H1 (cell line): ENCODE measurements around the gene NKTR. TPM values are rescaled to one million over a fixed set of nuclear protein-coding genes. Genes with fewer than 3 reads are reported as not detected.

Experiments used
- CTCF ChIA-PET: fragments of 300-600 bp; sonication (Branson Sonifier 250); formaldehyde crosslinking; loops from one replicate; lab custom pipeline; 2021; ENCODE audit not compliant: partially characterized antibody; lab: Charles Lee
- POLR2A ChIA-PET: fragments of 300-600 bp; sonication (Branson Sonifier 250); formaldehyde crosslinking; loops from one replicate; lab custom pipeline; 2021; ENCODE audit warnings: inconsistent platforms; ENCODE audit not compliant: partially characterized antibody; lab: Charles Lee
- DNase-seq, 2 experiments: peaks; one replicate each; pipeline versions ENCODE4 v3.0.0 to v3.0.0-alpha.2; 2010 to 2022; ENCODE audit warnings: low spot score in 2 of 2, low read depth in 1 of 2, mixed read lengths in 1 of 2
- FAIRE-seq: peaks from 2 replicates; lab custom pipeline; 2011; peaks lifted over from hg19 to GRCh38; lab: Jason Lieb, UNC
- H2AFZ ChIP-seq: 2 replicates; pipeline ENCODE4 v1.8.1; 2012; ENCODE audit warnings: low read length, inconsistent platforms
- H2AK5ac ChIP-seq: 2 replicates; pipeline ENCODE4 v1.6.1; 2013; ENCODE audit warnings: low read depth, low read length
- H2BK120ac ChIP-seq: replicated peaks from 2 replicates; pipeline ENCODE3; 2013; ENCODE audit warnings: low read depth, low read length, inconsistent platforms
- H2BK12ac ChIP-seq: 2 replicates; pipeline ENCODE4 v1.6.1; 2013; ENCODE audit warnings: low read depth, low read length
- H2BK15ac ChIP-seq: 2 replicates; pipeline ENCODE4 v1.6.1; 2013; ENCODE audit warnings: low read length
- H2BK20ac ChIP-seq: 2 replicates; pipeline ENCODE4 v1.6.1; 2013; ENCODE audit warnings: low read length
- H2BK5ac ChIP-seq: 2 replicates; pipeline ENCODE4 v1.6.1; 2013; ENCODE audit warnings: low read depth, low read length
- H3K14ac ChIP-seq: 2 replicates; pipeline ENCODE4 v1.6.1; 2013; ENCODE audit warnings: inconsistent platforms; ENCODE audit not compliant: insufficient read length
- H3K18ac ChIP-seq: 2 replicates; pipeline ENCODE4 v1.6.1; 2013; ENCODE audit warnings: low read length; ENCODE audit errors: extremely low read depth
- H3K23ac ChIP-seq: 2 replicates; pipeline ENCODE4 v1.6.1; 2013; ENCODE audit warnings: inconsistent platforms; ENCODE audit not compliant: insufficient read length
- H3K23me2 ChIP-seq: 2 replicates; pipeline ENCODE4 v1.6.1; 2013; ENCODE audit warnings: low read depth, low read length
- H3K27ac ChIP-seq: 2 replicates; pipeline ENCODE4 v1.6.1; 2011; ENCODE audit warnings: low read depth, low read length, inconsistent platforms
- H3K27me3 ChIP-seq, 4 experiments: replicated peaks in 1 of 4; 1 replicate in 1 of 4; 2 replicates in 3 of 4; pipeline versions ENCODE4 v1.6.1 to v1.8.1; 2011 to 2013; ENCODE audit warnings: low read length in 3 of 4, mild to moderate bottlenecking in 3 of 4, inconsistent platforms in 2 of 4, mixed read lengths in 2 of 4, moderate library complexity in 1 of 4; ENCODE audit not compliant: control insufficient read depth in 3 of 4, insufficient read depth in 3 of 4; ENCODE audit errors: extremely low read depth in 1 of 4
- H3K36me3 ChIP-seq, 4 experiments: 2 replicates each; pipeline versions ENCODE4 v1.6.1 to v1.8.1; 2011 to 2013; ENCODE audit warnings: mild to moderate bottlenecking in 4 of 4, low read length in 3 of 4, moderate library complexity in 2 of 4, control low read depth in 1 of 4, inconsistent platforms in 1 of 4; ENCODE audit not compliant: insufficient read depth in 4 of 4, control insufficient read depth in 2 of 4
- H3K4ac ChIP-seq: replicated peaks from 2 replicates; pipeline ENCODE3; 2013; ENCODE audit warnings: low read length, low read depth, mixed read lengths, inconsistent platforms; ENCODE audit not compliant: insufficient read length
- H3K4me1 ChIP-seq, 4 experiments: replicated peaks in 1 of 4; 1 replicate in 1 of 4; 2 replicates in 3 of 4; pipeline versions ENCODE4 v1.6.1 to v1.8.1; 2011 to 2013; ENCODE audit warnings: low read length in 3 of 4, inconsistent platforms in 2 of 4, mixed read lengths in 1 of 4; ENCODE audit not compliant: insufficient read depth in 4 of 4, control insufficient read depth in 3 of 4
- H3K4me2 ChIP-seq, 2 experiments: 2 replicates each; pipeline versions ENCODE4 v1.6.1 to v1.8.1; 2011 to 2013; ENCODE audit warnings: low read depth in 2 of 2, low read length in 2 of 2, control low read depth in 1 of 2, inconsistent platforms in 1 of 2, mild to moderate bottlenecking in 1 of 2; ENCODE audit not compliant: insufficient read depth in 1 of 2
- H3K4me3 ChIP-seq, 4 experiments: fragments of 200-600, 300-600 bp in 1 of 4; sonication (generic), shearing (Covaris generic), sonication (Bioruptor Twin) in 1 of 4; 2 replicates each; pipeline versions ENCODE4 v1.5.1 to v1.8.1; 2011 to 2016; ENCODE audit warnings: low read length in 4 of 4, low read depth in 3 of 4, control low read depth in 2 of 4, inconsistent platforms in 2 of 4, mild to moderate bottlenecking in 2 of 4, mixed read lengths in 1 of 4, moderate library complexity in 1 of 4; ENCODE audit not compliant: insufficient read depth in 2 of 4; ENCODE audit errors: extremely low read depth in 1 of 4
- H3K56ac ChIP-seq: replicated peaks from 2 replicates; pipeline ENCODE3; 2013; ENCODE audit warnings: low read depth, mild to moderate bottlenecking, mixed read lengths, low read length, inconsistent platforms; ENCODE audit not compliant: insufficient read length
- H3K79me1 ChIP-seq: 2 replicates; pipeline ENCODE4 v1.6.1; 2013; ENCODE audit warnings: low read depth, low read length, control low read depth
- H3K79me2 ChIP-seq, 2 experiments: 2 replicates each; pipeline versions ENCODE4 v1.6.1 to v1.8.1; 2012 to 2013; ENCODE audit warnings: low read length in 2 of 2, mild to moderate bottlenecking in 2 of 2, inconsistent platforms in 1 of 2; ENCODE audit not compliant: insufficient read depth in 2 of 2, control insufficient read depth in 1 of 2
- H3K9ac ChIP-seq, 4 experiments: replicated peaks in 1 of 4; 1 replicate in 1 of 4; 2 replicates in 3 of 4; pipeline versions ENCODE4 v1.6.1 to v1.8.1; 2011 to 2013; ENCODE audit warnings: low read depth in 3 of 4, low read length in 3 of 4, control low read depth in 2 of 4, mild to moderate bottlenecking in 2 of 4, moderate library complexity in 2 of 4, inconsistent platforms in 1 of 4; ENCODE audit errors: extremely low read depth in 1 of 4
- H3K9me3 ChIP-seq, 2 experiments: 2 replicates each; pipeline versions ENCODE4 v1.6.1 to v1.8.1; 2012 to 2013; ENCODE audit warnings: mild to moderate bottlenecking in 2 of 2, moderate library complexity in 2 of 2, control low read depth in 1 of 2, inconsistent platforms in 1 of 2, low read depth in 1 of 2, low read length in 1 of 2, mixed read lengths in 1 of 2; ENCODE audit not compliant: insufficient read depth in 2 of 2
- H4K20me1 ChIP-seq, 2 experiments: replicated peaks in 1 of 2; 2 replicates each; pipeline versions ENCODE3 to v1.8.1; 2011 to 2013; ENCODE audit warnings: inconsistent platforms in 2 of 2, low read length in 2 of 2, mild to moderate bottlenecking in 1 of 2; ENCODE audit not compliant: insufficient read depth in 2 of 2, control insufficient read depth in 1 of 2
- H4K5ac ChIP-seq: 2 replicates; pipeline ENCODE4 v1.6.1; 2013; ENCODE audit warnings: low read length, low read depth, mixed read lengths, inconsistent platforms; ENCODE audit not compliant: insufficient read length
- H4K8ac ChIP-seq: 2 replicates; pipeline ENCODE4 v1.8.0; 2013; ENCODE audit warnings: mild to moderate bottlenecking, moderate library complexity, low read length, inconsistent platforms; ENCODE audit not compliant: insufficient read depth; ENCODE audit errors: extremely low read depth
- H4K91ac ChIP-seq: replicated peaks from 2 replicates; pipeline ENCODE3; 2013; ENCODE audit warnings: low read length, mixed read lengths, inconsistent platforms; ENCODE audit not compliant: insufficient read length
- ASH2L ChIP-seq: fragments of 200-600, 300-600 bp; sonication (generic); IDR thresholded peaks from one replicate; pipeline ENCODE4 v1.7.1; 2017; ENCODE audit warnings: low read length
- GTF2F1 ChIP-seq: IDR thresholded peaks from 2 replicates; pipeline ENCODE4 v1.6.1; 2012; ENCODE audit warnings: low read depth, low read length, improper control_type of control experiment, borderline replicate concordance
- KDM5A ChIP-seq: fragments of 200-600 bp; IDR thresholded peaks from 2 replicates; pipeline ENCODE4 v1.7.1; 2012; ENCODE audit warnings: mild to moderate bottlenecking, low read length, inconsistent platforms, mixed read lengths
- RBBP5 ChIP-seq: IDR thresholded peaks from 2 replicates; pipeline ENCODE4 v1.7.1; 2012; ENCODE audit warnings: low read depth, mild to moderate bottlenecking, inconsistent platforms, low read length, moderate library complexity, borderline replicate concordance
- RNF2 ChIP-seq: fragments of 200-900, 300-1000 bp; sonication (generic); IDR thresholded peaks from 2 replicates; pipeline ENCODE4 v1.7.1; 2016; ENCODE audit warnings: borderline replicate concordance, low read depth, mild to moderate bottlenecking, antibody characterized with exemption, low read length; ENCODE audit not compliant: poor library complexity, severe bottlenecking; ENCODE audit errors: missing control alignments
- SIN3A ChIP-seq, 2 experiments: IDR thresholded peaks in 1 of 2; conservative IDR thresholded peaks in 1 of 2; 2 replicates each; pipeline ENCODE4 v1.6.1; 2011 to 2012; ENCODE audit warnings: low read length in 2 of 2, improper control_type of control experiment in 1 of 2, low read depth in 1 of 2, mild to moderate bottlenecking in 1 of 2
- SIX5 ChIP-seq: IDR thresholded peaks from 2 replicates; pipeline ENCODE4 v1.6.1; 2011; ENCODE audit warnings: mild to moderate bottlenecking, low read depth, low read length
- SP2 ChIP-seq: IDR thresholded peaks from 2 replicates; pipeline ENCODE4 v1.6.1; 2012; ENCODE audit warnings: mild to moderate bottlenecking, low read length, inconsistent platforms
- SP4 ChIP-seq: IDR thresholded peaks from 2 replicates; pipeline ENCODE4 v1.6.1; 2012; ENCODE audit warnings: low read length, inconsistent platforms
- TEAD4 ChIP-seq: IDR thresholded peaks from 2 replicates; pipeline ENCODE4 v1.6.1; 2012; ENCODE audit warnings: low read depth, low read length, inconsistent platforms, mixed read lengths
- WGBS, 2 experiments: shearing (Covaris generic) in 1 of 2; methylation state at CpG; one replicate each; pipeline versions ENCODE4 v1.1.6 to v1.1.7; 2013 to 2015; ENCODE audit warnings: low lambda C conversion rate in 2 of 2, mixed read lengths in 2 of 2, inconsistent platforms in 1 of 2, low coverage in 1 of 2, missing lambda C conversion rate in 1 of 2; ENCODE audit not compliant: insufficient replicate concordance in 2 of 2, insufficient coverage in 1 of 2, insufficient read length in 1 of 2; ENCODE audit errors: extremely low coverage in 1 of 2, missing lambda C conversion rate in 1 of 2; 5-methylcytosine and 5-hydroxymethylcytosine counted together
- polyA plus RNA-seq, 7 experiments: library from polyadenylated mRNA; depleted of rRNA in 3 of 7; stranded (reverse) in 5 of 7; unstranded in 2 of 7; fragments of >200 nt in 5 of 7; fragments of 200-250 nt in 2 of 7; gene quantifications; 1 replicate in 5 of 7; 2 replicates in 1 of 7; 4 replicates in 1 of 7; pipeline versions ENCODE4 v1.2.1 to v1.2.3, GENCODE V29; 2011 to 2013; ENCODE audit warnings: missing spikeins in 2 of 7, mixed read lengths in 2 of 7
- total RNA-seq: library from RNA; stranded (reverse); fragmentation: NEBNext Ultra II Directional; extraction: Animal tissue kit (Norgen Biotek cat#: 25700); gene quantifications from 2 replicates; pipeline ENCODE4 v1.2.1, GENCODE V29; 2021
- TF ChIP-seq, protein P1 (sequence below): IDR thresholded peaks from 2 replicates; pipeline ENCODE4 v1.6.1; 2011; ENCODE audit warnings: low read depth, mild to moderate bottlenecking, low read length; ENCODE audit not compliant: insufficient read depth
- TF ChIP-seq, protein P2 (sequence below): IDR thresholded peaks from 2 replicates; pipeline ENCODE4 v1.6.1; 2012; ENCODE audit warnings: inconsistent platforms

NKTR gene
- total and polyA plus RNA-seq, 2 of the 8 experiments (the other 6 are each of a cell fraction or from before 2014, with no cell fraction given): 24.1 to 62.2 TPM

DNA sequence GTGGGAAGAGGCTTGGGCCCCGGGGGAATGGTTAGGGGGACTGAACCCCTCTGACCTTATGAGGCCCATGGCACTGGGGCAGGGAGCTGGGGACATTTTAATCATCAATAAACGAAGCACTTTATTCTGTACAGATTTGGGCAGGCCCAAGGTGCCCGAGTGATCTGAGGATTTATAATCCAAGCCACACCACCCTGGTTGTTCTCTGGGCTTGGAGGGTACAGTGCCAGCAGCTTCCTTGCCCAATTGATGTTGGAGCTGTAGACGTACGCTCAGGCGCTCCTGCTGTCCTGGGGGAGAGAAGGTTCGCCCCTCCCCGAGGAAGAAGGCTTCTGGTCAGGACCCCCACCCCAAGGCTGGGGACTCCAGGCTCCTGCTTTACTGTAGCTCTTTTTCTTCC lies 65.5 kb downstream of the NKTR start:
- 0 out of 4 replicates have a peak, but pooled peaks cover 0 to 2% of the 10 kb centered on the region in 2 experiments for H3K9me3 ChIP-seq
- no peaks in the 10 kb centered on the region for H3K23me2 ChIP-seq
- H3K4me3 ChIP-seq: no peak overlapping the region
- H3K56ac ChIP-seq: no peak overlapping the region
- no peak overlapping the region for H2BK15ac ChIP-seq
- no peak overlapping the region for H3K18ac ChIP-seq
- no peak overlapping the region for H2BK12ac ChIP-seq
- no peak overlapping the region for H3K23ac ChIP-seq
- H4K20me1 ChIP-seq: peaks cover 0 to 2% of the 10 kb centered on the region in 2 experiments
- peaks cover 0 to 7% (median 0%) of the 10 kb centered on the region in 4 experiments; a peak in 2 of 7 replicates for H3K4me1 ChIP-seq
- no peak overlapping the region for H3K4me2 ChIP-seq
- H3K27ac ChIP-seq: no peak overlapping the region
- H3K9ac ChIP-seq: no peak overlapping the region
- H3K36me3 ChIP-seq: no peaks in the 10 kb centered on the region
- H2BK20ac ChIP-seq: no peak overlapping the region
- no peak overlapping the region for H4K5ac ChIP-seq
- no peak overlapping the region for H3K4ac ChIP-seq
- H2AK5ac ChIP-seq: no peak overlapping the region
- DNase-seq (no peak), FAIRE-seq (no peak)
- H3K27me3 ChIP-seq: peaks cover 0 to 2% (median 0%) of the 10 kb centered on the region in 4 experiments; a peak in 1 of 7 replicates
- no peak overlapping the region for H2AFZ ChIP-seq
- H3K79me2 ChIP-seq: no peaks in the 10 kb centered on the region
- H2BK120ac ChIP-seq: no peak overlapping the region
- no peak overlapping the region for H4K91ac ChIP-seq
- ChIA-PET POLR2A (interaction anchor here (1.3 to 3.1 kb wide), 4 partner anchors 8 to 18 kb away, joined by 4 to 10 read pairs (median 7); partner anchors contain the start of gene ZBTB47), CTCF (interaction anchor here (0.8 to 1.9 kb wide), 7 partner anchors 10 to 164 kb away, joined by 3 to 6 read pairs (median 5); no protein-coding TSS in a partner anchor)
- no peak overlapping the region for H3K14ac ChIP-seq
- H3K79me1 ChIP-seq: no peaks in the 10 kb centered on the region
- H2BK5ac ChIP-seq: no peak overlapping the region
- no peak overlapping the region for H4K8ac ChIP-seq
- WGBS, 2 experiments: 86% methylated on average over 8 of the region's 8 CpGs; no CpG with 5 or more reads in 1 of the 2 experiments
- TF ChIP-seq SP2 (no peak), SP4 (no peak), RBBP5 (no peak), TEAD4 (no peak), SIX5 (no peak), KDM5A (no peak), RNF2 (no peak), GTF2F1 (no peak), SIN3A (conservative IDR thresholded peaks at IDR 0.05 in 1 of 2, IDR thresholded peaks at IDR 0.05 in 1 of 2; ENCODE audit: low read depth in 1 of 2, low read length in 2 of 2) (no peak), ASH2L (no peak)
- TF ChIP-seq, protein P1, sequence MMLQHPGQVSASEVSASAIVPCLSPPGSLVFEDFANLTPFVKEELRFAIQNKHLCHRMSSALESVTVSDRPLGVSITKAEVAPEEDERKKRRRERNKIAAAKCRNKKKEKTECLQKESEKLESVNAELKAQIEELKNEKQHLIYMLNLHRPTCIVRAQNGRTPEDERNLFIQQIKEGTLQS: no peak
- TF ChIP-seq, protein P2, sequence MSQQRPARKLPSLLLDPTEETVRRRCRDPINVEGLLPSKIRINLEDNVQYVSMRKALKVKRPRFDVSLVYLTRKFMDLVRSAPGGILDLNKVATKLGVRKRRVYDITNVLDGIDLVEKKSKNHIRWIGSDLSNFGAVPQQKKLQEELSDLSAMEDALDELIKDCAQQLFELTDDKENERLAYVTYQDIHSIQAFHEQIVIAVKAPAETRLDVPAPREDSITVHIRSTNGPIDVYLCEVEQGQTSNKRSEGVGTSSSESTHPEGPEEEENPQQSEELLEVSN: no peak
